Activated naive CD8-positive, alpha-beta T cell treated with anti-CD3 and anti-CD28 coated beads, Interleukin-2, amount 10 ng/mL, durations not matched to agents 7 days and 5 days (primary cell): ENCODE measurements around the gene LRRC8B. TPM values are rescaled to one million over a fixed set of nuclear protein-coding genes. Genes with fewer than 3 reads are reported as not detected.
"Not testable (repeated sequence)": the region's sequence is repeated elsewhere in the genome, so short reads cannot be mapped to it uniquely, and the experiment has no call there.

Source experiments
- ATAC-seq: fragments of 150-1000 bp; cut with Tn5 transposase; one replicate; pipeline ENCODE4 v1.10.0; 2021; ENCODE audit warnings: low read depth, moderate library complexity
- POLR2A ChIA-PET: fragments of 350-600 bp; sonication (Branson Sonifier 250); formaldehyde crosslinking; loops from one replicate; lab custom pipeline; 2021; ENCODE audit warnings: antibody characterized with exemption; lab: Charles Lee
- DNase-seq: peaks from one replicate; pipeline ENCODE4 v3.0.0; 2021
- H3K27ac Mint-ChIP-seq: one replicate; pipeline ENCODE4 v1.8.0; 2022; ENCODE audit warnings: mild to moderate bottlenecking, mixed read lengths
- H3K27me3 Mint-ChIP-seq: one replicate; pipeline ENCODE4 v1.8.0; 2022; ENCODE audit warnings: mild to moderate bottlenecking, moderate library complexity, mixed read lengths
- H3K36me3 Mint-ChIP-seq: one replicate; pipeline ENCODE4 v1.8.0; 2021; ENCODE audit warnings: mild to moderate bottlenecking, mixed read lengths
- H3K4me1 Mint-ChIP-seq: one replicate; pipeline ENCODE4 v1.8.0; 2021; ENCODE audit warnings: mixed read lengths
- H3K4me3 Mint-ChIP-seq: one replicate; pipeline ENCODE4 v1.8.0; 2022; ENCODE audit warnings: mild to moderate bottlenecking, moderate library complexity, mixed read lengths
- H3K9me3 Mint-ChIP-seq: one replicate; pipeline ENCODE4 v1.8.0; 2021; ENCODE audit warnings: mixed read lengths
- total RNA-seq, 2 experiments: library from RNA; stranded (reverse); gene quantifications; one replicate each; pipeline ENCODE4 v1.2.3, GENCODE V29; 2021

LRRC8B gene
- total RNA-seq, 2 experiments from 2014 or later, result 12.8 to 13.9 TPM

GRCh38 chr1:89615676-89616598, 91.3 kb downstream of the LRRC8B start:
- Mint-ChIP-seq H3K4me1 (peaks cover 38% of the 10 kb centered on the region), H3K36me3 (peaks cover 39% of the 10 kb centered on the region), H3K4me3 (no peak overlapping the region), H3K27ac (no peak overlapping the region), H3K27me3 (no peaks in the 10 kb centered on the region), H3K9me3 (peaks cover 17% of the 10 kb centered on the region)
- ATAC-seq, result no peak
- POLR2A ChIA-PET, result no interaction called here
- DNase-seq, result no peak

- peaks cover 35% of the 10 kb centered on the region for H3K4me1 Mint-ChIP-seq
- peaks cover 17% of the 10 kb centered on the region for H3K9me3 Mint-ChIP-seq
- H3K36me3 Mint-ChIP-seq, result peaks cover 43% of the 10 kb centered on the region
- no peak overlapping the region for H3K4me3 Mint-ChIP-seq
- ATAC-seq (no peak), DNase-seq (no peak)
- POLR2A ChIA-PET, result no interaction called here
- no peaks in the 10 kb centered on the region for H3K27me3 Mint-ChIP-seq
- H3K27ac Mint-ChIP-seq, result peak overlapping the region; percentile 37
Measured at GRCh38 chr1:89616844-89617627, 92.4 kb downstream of the LRRC8B start.

GRCh38 chr1:89620664-89621063, 96.0 kb downstream of the LRRC8B start:
- no peaks in the 10 kb centered on the region for H3K27me3 Mint-ChIP-seq
- ATAC-seq, result no peak
- peaks cover 41% of the 10 kb centered on the region for H3K36me3 Mint-ChIP-seq
- H3K4me3 Mint-ChIP-seq, result peak overlapping the region; percentile 39
- POLR2A ChIA-PET, result interaction anchor here (1.3 to 1.7 kb wide), 2 partner anchors 10 to 12 kb away, joined by 4 to 5 read pairs; no protein-coding TSS in a partner anchor
- H3K27ac Mint-ChIP-seq, result peak overlapping the region; percentile 15
- DNase-seq, result no peak
- H3K9me3 Mint-ChIP-seq, result peaks cover 17% of the 10 kb centered on the region
- peaks cover 26% of the 10 kb centered on the region for H3K4me1 Mint-ChIP-seq

- no peak for DNase-seq
- Mint-ChIP-seq H3K4me1 (peaks cover 38% of the 10 kb centered on the region), H3K36me3 (peaks cover 20% of the 10 kb centered on the region), H3K27me3 (no peaks in the 10 kb centered on the region), H3K27ac (no peak overlapping the region), H3K9me3 (peaks cover 7% of the 10 kb centered on the region), H3K4me3 (no peak overlapping the region)
- POLR2A ChIA-PET, result interaction anchor here (1.1 kb wide), 1 partner anchor 15 kb away, joined by 3 read pairs; no protein-coding TSS in a partner anchor
- no peak for ATAC-seq
Measured at GRCh38 chr1:89622895-89623294, 98.3 kb downstream of the LRRC8B start.

GRCh38 chr1:89624314-89624713, 99.7 kb downstream of the LRRC8B start:
- no peak for ATAC-seq
- POLR2A ChIA-PET, result interaction anchor here (0.9 to 1.0 kb wide), 2 partner anchors 8 to 13 kb away, joined by 3 to 4 read pairs; partner anchors contain the start of gene LRRC8C

GRCh38 chr1:89624715-89625323, 100.2 kb downstream of the LRRC8B start:
- H3K36me3 Mint-ChIP-seq, result peaks cover 14% of the 10 kb centered on the region
- no peak for DNase-seq
- H3K9me3 Mint-ChIP-seq, result no peaks in the 10 kb centered on the region
- no peak for ATAC-seq
- H3K27ac Mint-ChIP-seq, result no peak overlapping the region
- peaks cover 52% of the 10 kb centered on the region for H3K4me1 Mint-ChIP-seq
- no peak overlapping the region for H3K4me3 Mint-ChIP-seq
- POLR2A ChIA-PET, result interaction anchor here (0.9 to 1.0 kb wide), 2 partner anchors 8 to 13 kb away, joined by 3 to 4 read pairs; partner anchors contain the start of gene LRRC8C
- H3K27me3 Mint-ChIP-seq, result no peaks in the 10 kb centered on the region

More at GRCh38 chr1:89624314-89624713, 99.7 kb downstream of the LRRC8B start:
- H3K36me3 Mint-ChIP-seq, result peaks cover 15% of the 10 kb centered on the region
- H3K27me3 Mint-ChIP-seq, result no peaks in the 10 kb centered on the region
- H3K9me3 Mint-ChIP-seq, result no peaks in the 10 kb centered on the region
- no peak for DNase-seq
- H3K4me3 Mint-ChIP-seq, result no peak overlapping the region
- H3K27ac Mint-ChIP-seq, result no peak overlapping the region
- H3K4me1 Mint-ChIP-seq, result peaks cover 50% of the 10 kb centered on the region

- ATAC-seq, result no peak
- POLR2A ChIA-PET, result interaction anchor here (0.7 to 11.1 kb wide), 3 partner anchors 18 to 219 kb away, joined by 4 to 98 read pairs (median 4); no protein-coding TSS in a partner anchor
- no peaks in the 10 kb centered on the region for H3K27me3 Mint-ChIP-seq
- peaks cover 62% of the 10 kb centered on the region for H3K4me1 Mint-ChIP-seq
- H3K4me3 Mint-ChIP-seq, result no peak overlapping the region
- H3K27ac Mint-ChIP-seq, result no peak overlapping the region
- H3K9me3 Mint-ChIP-seq, result no peaks in the 10 kb centered on the region
- H3K36me3 Mint-ChIP-seq, result peaks cover 6% of the 10 kb centered on the region
- DNase-seq, result no peak
Measured at GRCh38 chr1:89627596-89627962, 103.0 kb downstream of the LRRC8B start.

- POLR2A ChIA-PET, result interaction anchor here (6.0 to 11.1 kb wide), 3 partner anchors 20 to 134 kb away, joined by 32 to 98 read pairs (median 61); no protein-coding TSS in a partner anchor
- Mint-ChIP-seq H3K27me3 (no peaks in the 10 kb centered on the region), H3K4me1 (peaks cover 59% of the 10 kb centered on the region), H3K9me3 (no peaks in the 10 kb centered on the region), H3K36me3 (peaks cover 8% of the 10 kb centered on the region), H3K4me3 (peak overlapping the region; percentile 45), H3K27ac (peak overlapping the region; percentile 74)
- DNase-seq, result no peak
- ATAC-seq, result no peak
Measured at GRCh38 chr1:89629146-89629545, 104.5 kb downstream of the LRRC8B start.

GRCh38 chr1:89629600-89629999, 105.0 kb downstream of the LRRC8B start:
- ATAC-seq, H3K9me3 Mint-ChIP-seq, DNase-seq, H3K27me3 Mint-ChIP-seq: not testable (repeated sequence)
- POLR2A ChIA-PET, result interaction anchor here (2.0 to 11.1 kb wide), 4 partner anchors 20 to 134 kb away, joined by 4 to 98 read pairs (median 46); partner anchors contain the start of gene LRRC8B
- Mint-ChIP-seq H3K4me1 (peaks cover 62% of the 10 kb centered on the region), H3K27ac (peak overlapping the region; percentile 47), H3K36me3 (peaks cover 11% of the 10 kb centered on the region), H3K4me3 (peak overlapping the region; percentile 41)

- DNase-seq (no peak), ATAC-seq (no peak)
- Mint-ChIP-seq H3K27me3 (no peaks in the 10 kb centered on the region), H3K27ac (peak overlapping the region; percentile 62), H3K4me3 (peak overlapping the region; percentile 43), H3K4me1 (peaks cover 61% of the 10 kb centered on the region), H3K9me3 (no peaks in the 10 kb centered on the region), H3K36me3 (peaks cover 13% of the 10 kb centered on the region)
- POLR2A ChIA-PET, result interaction anchor here (2.0 to 11.1 kb wide), 4 partner anchors 20 to 133 kb away, joined by 4 to 98 read pairs (median 46); partner anchors contain the start of gene LRRC8B
Measured at GRCh38 chr1:89630048-89630447, 105.4 kb downstream of the LRRC8B start.

GRCh38 chr1:89631816-89632656, 107.4 kb downstream of the LRRC8B start:
- DNase-seq (no peak), ATAC-seq (no peak)
- H3K27ac Mint-ChIP-seq, result peak overlapping the region; percentile 92
- no peaks in the 10 kb centered on the region for H3K9me3 Mint-ChIP-seq
- POLR2A ChIA-PET, result interaction anchor here (0.7 to 11.1 kb wide), 12 partner anchors 8 to 135 kb away, joined by 3 to 98 read pairs (median 6); no protein-coding TSS in a partner anchor
- H3K4me1 Mint-ChIP-seq, result peaks cover 65% of the 10 kb centered on the region
- no peaks in the 10 kb centered on the region for H3K27me3 Mint-ChIP-seq
- peak overlapping the region; percentile 94 for H3K4me3 Mint-ChIP-seq
- H3K36me3 Mint-ChIP-seq, result peaks cover 17% of the 10 kb centered on the region
